Measurements from ENCODE around the gene ALDH3B2.

GRCh38 chr11:67680696-67681470, 6.5 kb upstream of the ALDH3B2 start:
- TF ChIP-seq TCF12 (IDR thresholded peaks at IDR 0.05) (no peak), CTCF (IDR thresholded peaks at IDR 0.05) (no peak), CHD2 (IDR thresholded peaks at IDR 0.05; ENCODE audit: low read length, partially characterized antibody) (no peak), MAX (IDR thresholded peaks at IDR 0.05; ENCODE audit: low read depth) (no peak)

All from SK-N-SH (cell line).